ENCODE results near the gene SLC9B2.
A peak's percentile ranks its signal among the peaks of the same experiment; 100 is the strongest.

The SLC9B2 gene

DNA sequence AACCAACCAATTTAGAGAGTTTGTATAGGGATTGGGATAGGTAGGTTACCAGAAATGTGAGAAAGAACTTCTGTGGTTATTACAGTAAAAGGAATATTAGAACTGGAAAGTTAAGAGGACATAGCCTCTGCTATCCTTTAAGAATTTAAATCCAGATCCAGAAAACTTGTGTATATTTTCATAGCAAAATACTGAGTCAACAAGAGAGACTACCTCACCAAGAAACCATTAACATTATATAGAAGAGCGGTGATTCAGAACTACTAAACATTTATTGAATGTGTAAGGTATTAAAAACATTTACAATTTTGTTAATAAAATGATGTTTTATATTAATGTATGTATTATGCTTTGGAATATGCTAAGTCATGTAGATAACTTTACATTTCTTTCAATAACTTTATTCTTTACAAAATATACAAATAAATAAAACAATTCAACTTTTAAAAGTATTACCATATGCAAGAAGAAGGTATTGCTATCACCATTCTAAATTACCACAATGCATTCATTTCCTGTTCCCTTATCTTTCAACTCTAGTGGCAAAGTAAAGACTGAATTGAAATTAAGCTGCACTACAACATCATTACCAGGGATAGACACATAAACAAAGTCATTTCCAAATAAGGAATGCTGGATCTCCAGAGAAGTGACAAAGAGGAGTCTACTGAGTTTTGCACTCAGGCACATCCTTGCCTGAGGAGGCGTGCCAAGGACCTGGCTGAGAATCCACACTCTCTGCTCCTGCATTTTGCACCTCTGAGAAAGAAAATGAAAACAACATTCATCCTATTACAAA is 29.2 kb upstream of the SLC9B2 start:
- TF ChIP-seq, protein P1, sequence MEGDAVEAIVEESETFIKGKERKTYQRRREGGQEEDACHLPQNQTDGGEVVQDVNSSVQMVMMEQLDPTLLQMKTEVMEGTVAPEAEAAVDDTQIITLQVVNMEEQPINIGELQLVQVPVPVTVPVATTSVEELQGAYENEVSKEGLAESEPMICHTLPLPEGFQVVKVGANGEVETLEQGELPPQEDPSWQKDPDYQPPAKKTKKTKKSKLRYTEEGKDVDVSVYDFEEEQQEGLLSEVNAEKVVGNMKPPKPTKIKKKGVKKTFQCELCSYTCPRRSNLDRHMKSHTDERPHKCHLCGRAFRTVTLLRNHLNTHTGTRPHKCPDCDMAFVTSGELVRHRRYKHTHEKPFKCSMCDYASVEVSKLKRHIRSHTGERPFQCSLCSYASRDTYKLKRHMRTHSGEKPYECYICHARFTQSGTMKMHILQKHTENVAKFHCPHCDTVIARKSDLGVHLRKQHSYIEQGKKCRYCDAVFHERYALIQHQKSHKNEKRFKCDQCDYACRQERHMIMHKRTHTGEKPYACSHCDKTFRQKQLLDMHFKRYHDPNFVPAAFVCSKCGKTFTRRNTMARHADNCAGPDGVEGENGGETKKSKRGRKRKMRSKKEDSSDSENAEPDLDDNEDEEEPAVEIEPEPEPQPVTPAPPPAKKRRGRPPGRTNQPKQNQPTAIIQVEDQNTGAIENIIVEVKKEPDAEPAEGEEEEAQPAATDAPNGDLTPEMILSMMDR (conservative IDR thresholded peaks at IDR 0.05; ENCODE audit: low read depth, low read length) = no peak
- no peak overlapping the region for H3K4me3 ChIP-seq (ENCODE audit: low read depth, low read length)
- DNase-seq (ENCODE audit: low read depth) = peak; percentile 13

DNA sequence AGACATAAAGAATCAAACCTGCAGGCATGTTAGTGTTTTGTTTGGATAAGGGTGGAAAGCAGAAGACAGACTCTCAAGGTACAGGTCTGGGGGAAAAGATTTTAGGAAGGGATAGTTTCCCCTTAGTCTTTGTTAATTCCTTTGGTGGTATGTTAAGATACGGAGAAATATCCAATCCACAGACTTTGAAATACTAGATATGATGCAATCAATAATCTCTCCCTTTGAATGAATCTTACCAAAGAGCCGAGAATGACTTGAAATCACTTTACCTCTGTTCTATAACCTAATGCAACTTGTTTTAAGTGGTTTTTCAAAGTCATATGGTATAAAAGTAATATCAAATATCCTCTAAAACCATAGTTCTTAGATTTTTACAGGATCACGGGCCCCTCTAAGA is 28.3 kb upstream of the SLC9B2 start:
- H3K4me3 ChIP-seq (ENCODE audit: low read depth, low read length) = no peak overlapping the region
- TF ChIP-seq, protein P1 (conservative IDR thresholded peaks at IDR 0.05; ENCODE audit: low read depth, low read length) = no peak
- no peak for DNase-seq (ENCODE audit: low read depth)

DNA sequence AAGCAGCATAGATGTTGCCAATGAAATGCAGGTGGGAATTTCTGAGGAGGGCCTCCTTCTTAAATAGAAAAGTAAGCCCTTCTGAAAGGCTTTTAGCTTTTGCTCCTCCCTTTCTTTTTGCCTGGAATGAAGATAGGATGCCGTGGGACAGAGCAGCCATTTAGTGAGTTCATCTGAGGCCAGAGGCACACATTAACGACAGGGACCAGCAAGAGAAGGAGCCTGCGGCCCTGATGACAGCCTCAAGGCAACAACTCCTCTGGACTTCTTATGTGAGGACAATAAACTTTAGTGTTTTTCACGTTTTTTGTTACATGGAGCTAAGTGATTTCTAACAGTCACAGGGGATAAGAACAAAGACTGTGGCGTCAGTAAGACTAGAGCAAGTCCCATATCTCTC is 24.1 kb upstream of the SLC9B2 start:
- H3K4me3 ChIP-seq (ENCODE audit: low read depth, low read length) = no peak overlapping the region
- DNase-seq (ENCODE audit: low read depth) = no peak
- TF ChIP-seq, protein P1 (conservative IDR thresholded peaks at IDR 0.05; ENCODE audit: low read depth, low read length) = no peak

DNA sequence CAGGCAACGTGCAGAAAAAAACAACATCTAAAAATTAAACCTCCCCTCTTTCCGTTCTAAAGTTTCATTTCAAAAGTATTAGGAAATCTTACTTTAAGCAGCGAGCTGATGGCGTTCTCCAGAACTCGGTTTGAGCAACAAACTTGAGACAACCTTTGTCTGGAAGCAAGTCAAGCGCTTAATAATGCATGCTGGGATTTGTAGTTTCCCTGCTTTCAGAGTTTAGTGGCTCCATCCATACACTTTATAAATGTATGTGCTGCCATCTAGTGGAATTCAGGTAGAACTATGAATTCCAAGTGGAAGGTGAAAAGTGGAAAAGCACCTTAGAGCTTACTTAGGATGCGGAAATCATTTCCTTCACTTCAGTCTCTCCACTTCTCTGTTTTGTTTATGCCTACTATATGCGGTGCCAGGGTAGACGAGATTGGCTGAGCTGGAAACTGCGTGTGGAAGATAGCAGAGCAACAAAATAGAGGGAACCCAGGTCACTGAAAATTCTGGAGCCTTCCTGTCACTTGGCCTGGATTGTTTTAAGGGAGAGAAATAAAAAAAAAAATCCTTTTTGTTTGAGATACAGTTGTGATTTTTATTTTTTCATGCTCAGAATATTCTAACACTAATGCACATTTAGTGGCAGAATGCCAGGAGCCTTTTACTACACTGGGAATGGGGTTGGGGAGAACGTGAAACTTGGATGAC is 23.3 kb upstream of the SLC9B2 start, which contains the start of gene BDH2:
BDH2 (minus strand) TSS at position 144 of the 702 bp plus-strand sequence. CDS start 3,580 bp downstream, outside the sequence.
- TF ChIP-seq, protein P1 (conservative IDR thresholded peaks at IDR 0.05; ENCODE audit: low read depth, low read length) = peak; percentile 62

DNA sequence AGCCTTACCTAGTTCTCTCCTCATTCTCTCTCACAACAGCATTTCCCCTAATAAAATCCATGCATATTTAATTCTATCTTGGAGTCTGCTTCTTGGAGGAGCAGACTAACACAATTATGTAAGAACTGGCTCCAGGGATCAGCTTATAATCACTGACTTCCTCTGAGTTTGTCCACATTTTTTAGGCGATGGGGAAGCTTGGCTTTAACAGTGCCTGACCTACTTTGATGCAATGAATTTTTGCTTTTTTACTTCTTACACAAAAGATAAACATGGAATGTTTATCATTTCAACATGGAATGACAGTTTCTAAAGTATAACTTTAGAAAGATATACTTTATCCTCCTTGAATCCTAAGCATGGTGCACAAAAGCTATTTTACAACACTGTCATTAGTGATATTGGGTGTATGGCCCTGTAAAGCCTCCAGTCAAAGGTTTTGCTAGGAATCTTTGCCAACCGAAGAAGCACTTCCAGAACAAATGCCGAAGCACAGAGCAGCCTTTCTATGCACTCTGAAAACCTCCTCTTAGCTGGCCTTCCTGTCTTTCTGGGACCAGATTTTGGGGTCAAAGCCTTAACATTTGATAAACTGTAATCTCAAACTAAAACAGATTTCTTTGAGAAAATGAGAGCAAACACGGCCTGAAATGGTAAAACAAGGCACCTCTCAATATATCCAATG is 22.3 kb upstream of the SLC9B2 start:
- DNase-seq (ENCODE audit: low read depth) = peak; percentile 28
- H3K4me3 ChIP-seq (ENCODE audit: low read depth, low read length) = peak overlapping the region; percentile 62
- TF ChIP-seq, protein P1 (conservative IDR thresholded peaks at IDR 0.05; ENCODE audit: low read depth, low read length) = no peak

More for the DNA sequence above, 23.3 kb upstream of the SLC9B2 start, which contains the start of gene BDH2:
- DNase-seq (ENCODE audit: low read depth) = peak; percentile 99
- H3K4me3 ChIP-seq (ENCODE audit: low read depth, low read length) = peak within 1 kb of the TSS; percentile 62

DNA sequence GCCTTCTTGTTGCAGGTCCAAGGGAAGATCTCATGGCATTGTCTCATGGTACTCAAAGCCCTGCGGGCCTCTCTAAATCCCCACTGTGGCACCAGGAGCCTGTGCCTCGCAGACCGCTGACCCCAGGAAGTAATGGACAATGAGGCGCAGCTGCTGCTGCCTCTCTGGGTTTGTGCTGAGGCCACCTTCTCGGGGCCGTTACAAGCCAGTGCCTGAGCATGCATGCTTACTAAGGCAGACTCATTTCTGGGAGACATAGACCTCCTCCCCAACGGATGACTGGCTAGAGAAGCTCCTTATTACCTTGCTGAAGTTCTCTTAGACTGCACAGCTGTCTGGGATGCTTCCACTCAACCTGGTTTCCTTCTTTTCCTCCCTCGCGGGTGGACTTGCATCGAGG is 21.8 kb upstream of the SLC9B2 start:
- TF ChIP-seq, protein P1 (conservative IDR thresholded peaks at IDR 0.05; ENCODE audit: low read depth, low read length) = no peak
- H3K4me3 ChIP-seq (ENCODE audit: low read depth, low read length) = peak overlapping the region; percentile 62
- DNase-seq (ENCODE audit: low read depth) = no peak

All from choroid plexus epithelial cell (primary cell).